ENCODE results near the gene DYSF.

- TF ChIP-seq, protein P1, sequence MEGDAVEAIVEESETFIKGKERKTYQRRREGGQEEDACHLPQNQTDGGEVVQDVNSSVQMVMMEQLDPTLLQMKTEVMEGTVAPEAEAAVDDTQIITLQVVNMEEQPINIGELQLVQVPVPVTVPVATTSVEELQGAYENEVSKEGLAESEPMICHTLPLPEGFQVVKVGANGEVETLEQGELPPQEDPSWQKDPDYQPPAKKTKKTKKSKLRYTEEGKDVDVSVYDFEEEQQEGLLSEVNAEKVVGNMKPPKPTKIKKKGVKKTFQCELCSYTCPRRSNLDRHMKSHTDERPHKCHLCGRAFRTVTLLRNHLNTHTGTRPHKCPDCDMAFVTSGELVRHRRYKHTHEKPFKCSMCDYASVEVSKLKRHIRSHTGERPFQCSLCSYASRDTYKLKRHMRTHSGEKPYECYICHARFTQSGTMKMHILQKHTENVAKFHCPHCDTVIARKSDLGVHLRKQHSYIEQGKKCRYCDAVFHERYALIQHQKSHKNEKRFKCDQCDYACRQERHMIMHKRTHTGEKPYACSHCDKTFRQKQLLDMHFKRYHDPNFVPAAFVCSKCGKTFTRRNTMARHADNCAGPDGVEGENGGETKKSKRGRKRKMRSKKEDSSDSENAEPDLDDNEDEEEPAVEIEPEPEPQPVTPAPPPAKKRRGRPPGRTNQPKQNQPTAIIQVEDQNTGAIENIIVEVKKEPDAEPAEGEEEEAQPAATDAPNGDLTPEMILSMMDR (IDR thresholded peaks at IDR 0.05): no peak
- TF ChIP-seq POLR2A (IDR thresholded peaks at IDR 0.05): no peak
Measured at GRCh38 chr2:71417300-71418202, 35.8 kb upstream of the DYSF start.

Data from Peyer's patch (tissue), 4 donors.